Aorta (tissue), 5 donors: Measurements from ENCODE around the gene RBP2. TPM values are rescaled to one million over a fixed set of nuclear protein-coding genes. Genes with fewer than 3 reads are reported as not detected.

Source experiments
- ATAC-seq: fragments of 200-7000 bp; cut with Tn5 transposase; one replicate; pipeline ENCODE4 v1.9.1; 2022; ENCODE audit warnings: moderate library complexity; ENCODE audit not compliant: low FRiP score
- DNase-seq, 2 donors: peaks; one replicate each; pipeline ENCODE4 v3.0.0-alpha.2; 2020
- H3K27ac ChIP-seq, 2 donors: one replicate each; pipeline ENCODE4 v1.5.1; 2013; ENCODE audit warnings: low read length in 2 of 2, mild to moderate bottlenecking in 2 of 2, moderate library complexity in 2 of 2, control low read depth in 1 of 2, inconsistent platforms in 1 of 2, low read depth in 1 of 2
- H3K27me3 ChIP-seq, 2 donors: one replicate each; pipeline ENCODE4 v1.6.1; 2013; ENCODE audit warnings: control low read depth in 1 of 2, low read length in 1 of 2, mild to moderate bottlenecking in 1 of 2, moderate library complexity in 1 of 2; ENCODE audit not compliant: insufficient read depth in 2 of 2, control insufficient read depth in 1 of 2
- H3K36me3 ChIP-seq, 2 donors: one replicate each; pipeline ENCODE4 v1.6.1; 2013; ENCODE audit warnings: control low read depth in 1 of 2, low read length in 1 of 2, mild to moderate bottlenecking in 1 of 2; ENCODE audit not compliant: insufficient read depth in 2 of 2, control insufficient read depth in 1 of 2
- H3K4me1 ChIP-seq, 2 donors: one replicate each; pipeline ENCODE4 v1.6.1; 2013; ENCODE audit warnings: low read length in 2 of 2, control low read depth in 1 of 2, mild to moderate bottlenecking in 1 of 2, moderate library complexity in 1 of 2; ENCODE audit not compliant: insufficient read depth in 2 of 2, control insufficient read depth in 1 of 2
- H3K4me3 ChIP-seq, 2 donors: one replicate each; pipeline ENCODE4 v1.5.1; 2013; ENCODE audit warnings: low read length in 2 of 2, control low read depth in 1 of 2, mild to moderate bottlenecking in 1 of 2
- H3K9me3 ChIP-seq: one replicate; pipeline ENCODE4 v1.6.1; 2013; ENCODE audit warnings: mild to moderate bottlenecking, low read length; ENCODE audit not compliant: control insufficient read depth
- WGBS, 2 donors: extraction: QIAGEN DNeasy Blood & Tissue Kit; methylation state at CpG; one replicate each; pipeline ENCODE4 v1.1.7; 2013; 5-methylcytosine and 5-hydroxymethylcytosine counted together
- intact Hi-C, 2 donors: fragments of 100-400 bp; cut with DNase I; formaldehyde crosslinking; loops; one replicate each; pipeline versions ENCODE4 v1.14.2 to v1.15.0; 2022
- polyA plus RNA-seq, 2 donors: library from polyadenylated mRNA; stranded (reverse); fragments of 200-250 nt; gene quantifications; one replicate each; pipeline ENCODE4 v1.2.3, GENCODE V29; 2013
- total RNA-seq, 2 donors: library from RNA; stranded (reverse); fragmentation: NEBNext Ultra II Directional; extraction: Animal tissue kit (Norgen Biotek cat#: 25700); gene quantifications; one replicate each; pipeline ENCODE4 v1.2.1, GENCODE V29; 2021
- donor health status: healthy with polysubstance abuse.
- donor health status: Bipolar disorder and iron deficiency.
- donor health status: DM: no; HTN: no; CAD: no.
- donor health status: DM: no; HTN: no; CAD: no.
- donor health status: DM: yes; HTN: yes; CAD: no.

The RBP2 gene
- total and polyA plus RNA-seq, 4 donors = 0.18 to 1,154 TPM; not detected in 2

DNA sequence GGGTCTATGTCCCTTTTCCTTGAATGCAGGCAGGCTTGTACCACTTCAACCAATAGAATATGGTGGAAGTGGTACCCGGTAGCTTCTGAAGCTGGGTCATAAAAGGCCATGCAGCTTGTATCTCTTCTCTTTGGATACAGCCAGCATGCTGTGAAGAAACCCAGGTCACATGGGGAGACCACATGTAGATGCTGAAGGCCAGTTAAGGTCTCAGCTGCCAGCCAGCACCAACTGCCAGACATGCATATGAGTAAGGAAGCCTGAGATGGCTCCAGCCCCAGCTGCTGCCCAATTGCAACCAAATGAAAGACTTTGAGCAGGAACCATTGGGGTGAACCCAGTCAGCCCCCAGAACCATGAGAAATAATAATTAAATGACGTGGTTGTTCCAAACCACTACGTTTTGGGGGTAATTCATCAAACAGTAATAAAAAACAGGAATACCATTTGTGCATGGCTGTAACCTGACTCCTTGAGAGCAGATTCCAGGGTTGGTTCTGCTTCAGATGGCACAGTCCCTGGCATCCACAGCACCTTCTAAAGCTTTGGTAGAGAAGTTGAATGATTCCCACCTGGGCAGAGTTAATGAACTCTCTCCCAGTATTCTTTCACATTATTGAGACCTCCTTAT is 3.8 kb downstream of the RBP2 start:
- DNase-seq = no peak
- no peak overlapping the region for H3K27ac ChIP-seq
- no peaks in the 10 kb centered on the region for H3K4me1 ChIP-seq
- WGBS, 2 donors = 77% methylated on average over 3 of the region's 3 CpGs
- H3K9me3 ChIP-seq = no peaks in the 10 kb centered on the region
- no peak overlapping the region for H3K4me3 ChIP-seq
- intact Hi-C loops = no loop called here
- no peak for ATAC-seq
- H3K27me3 ChIP-seq = no peaks in the 10 kb centered on the region
- H3K36me3 ChIP-seq = no peaks in the 10 kb centered on the region

DNA sequence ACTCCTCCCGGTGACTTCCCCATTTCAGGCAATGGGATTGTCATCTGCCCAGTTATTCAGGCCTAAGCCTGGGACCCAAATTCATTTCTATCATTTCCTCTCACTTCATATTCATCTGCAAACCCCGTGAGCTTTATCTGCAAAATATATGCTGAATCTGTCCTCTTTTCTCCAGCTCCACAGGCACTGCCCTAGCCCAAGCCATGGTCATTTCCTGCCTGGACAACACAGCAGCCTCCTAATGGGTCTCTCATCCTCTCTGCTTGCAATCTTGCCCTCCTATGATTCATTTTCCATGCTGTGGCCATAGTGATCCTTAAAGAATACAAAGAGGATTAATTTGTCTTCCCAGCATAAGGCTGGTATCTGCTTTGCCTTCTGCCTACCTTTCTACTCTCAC is 6.1 kb downstream of the RBP2 start:
- H3K4me1 ChIP-seq = no peaks in the 10 kb centered on the region
- DNase-seq (no peak), ATAC-seq (no peak)
- H3K27ac ChIP-seq = no peak overlapping the region
- H3K36me3 ChIP-seq = no peaks in the 10 kb centered on the region
- intact Hi-C loops = no loop called here
- H3K4me3 ChIP-seq = no peak overlapping the region
- WGBS, 2 donors = 90% methylated on average over 2 of the region's 2 CpGs
- H3K9me3 ChIP-seq = no peaks in the 10 kb centered on the region
- no peaks in the 10 kb centered on the region for H3K27me3 ChIP-seq

DNA sequence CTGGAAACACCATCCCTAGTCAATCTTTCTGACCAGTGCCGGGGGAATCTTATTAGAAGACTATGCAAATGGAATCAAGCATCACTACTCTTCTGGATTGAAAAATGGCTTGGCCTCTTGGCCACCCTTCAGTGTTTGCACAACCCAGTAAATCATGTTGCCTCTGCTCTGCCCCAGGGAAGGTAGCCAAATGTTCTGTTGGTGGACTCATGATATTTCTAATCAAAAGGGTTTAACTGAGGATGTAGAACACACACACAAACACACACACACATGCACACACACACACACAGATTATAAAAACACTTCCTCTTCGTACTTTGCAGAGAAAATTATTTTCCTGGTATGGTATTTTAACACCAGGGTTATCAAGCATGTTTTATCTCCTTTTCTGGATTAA is 7.9 kb downstream of the RBP2 start:
- ATAC-seq = no peak
- no peaks in the 10 kb centered on the region for H3K4me1 ChIP-seq
- no peak overlapping the region for H3K27ac ChIP-seq
- H3K9me3 ChIP-seq = no peaks in the 10 kb centered on the region
- H3K27me3 ChIP-seq = no peaks in the 10 kb centered on the region
- DNase-seq = no peak
- no peak overlapping the region for H3K4me3 ChIP-seq
- 28 to 33% methylated on average over 2 of the region's 2 CpGs for WGBS, 2 donors
- H3K36me3 ChIP-seq = no peaks in the 10 kb centered on the region
- intact Hi-C loops = no loop called here

DNA sequence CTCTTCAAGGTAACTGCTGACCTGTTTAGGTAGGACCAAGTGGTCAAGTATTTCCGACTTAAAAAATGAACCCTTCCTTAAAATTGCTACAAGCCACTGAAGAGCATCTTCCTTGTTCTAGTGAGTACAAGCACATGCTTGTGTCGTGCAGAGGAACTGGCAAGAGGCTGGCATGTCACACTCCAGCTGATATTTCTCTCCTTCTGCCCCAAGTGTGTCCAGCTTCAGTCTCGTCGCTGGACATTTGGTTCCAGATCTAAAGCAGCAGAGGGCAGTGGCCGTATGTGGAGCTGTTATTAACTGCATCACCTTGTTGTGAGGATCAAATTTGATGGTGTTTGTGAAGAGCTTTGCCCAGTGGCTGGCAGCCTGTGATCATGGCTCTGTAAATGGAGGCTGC is 10.0 kb downstream of the RBP2 start:
- no peak overlapping the region for H3K4me3 ChIP-seq
- no peaks in the 10 kb centered on the region for H3K9me3 ChIP-seq
- no peaks in the 10 kb centered on the region for H3K4me1 ChIP-seq
- intact Hi-C loops = no loop called here
- DNase-seq = no peak
- H3K27ac ChIP-seq = no peak overlapping the region
- WGBS, 2 donors = 90 to 91% methylated on average over 5 of the region's 5 CpGs
- H3K27me3 ChIP-seq = no peaks in the 10 kb centered on the region
- no peak for ATAC-seq
- no peaks in the 10 kb centered on the region for H3K36me3 ChIP-seq

- no peak overlapping the region for H3K27ac ChIP-seq
- H3K4me1 ChIP-seq = no peaks in the 10 kb centered on the region
- ATAC-seq = no peak
- DNase-seq = no peak
- WGBS, 2 donors = 88 to 91% methylated on average over 7 of the region's 7 CpGs
- intact Hi-C loops = no loop called here
- no peaks in the 10 kb centered on the region for H3K27me3 ChIP-seq
- H3K4me3 ChIP-seq = no peak overlapping the region
- H3K36me3 ChIP-seq = no peaks in the 10 kb centered on the region
- H3K9me3 ChIP-seq = no peaks in the 10 kb centered on the region
Observed at GRCh38 chr3:139465636-139466035, 10.7 kb downstream of the RBP2 start.

GRCh38 chr3:139463466-139463865 is 12.8 kb downstream of the RBP2 start:
- Histone ChIP-seq H3K27ac (no peak overlapping the region), H3K36me3 (no peaks in the 10 kb centered on the region), H3K27me3 (no peaks in the 10 kb centered on the region), H3K4me3 (no peak overlapping the region), H3K4me1 (no peaks in the 10 kb centered on the region), H3K9me3 (no peaks in the 10 kb centered on the region)
- no peak for DNase-seq
- intact Hi-C loops = no loop called here
- 59 to 62% methylated on average over 3 of the region's 3 CpGs for WGBS, 2 donors
- ATAC-seq = no peak

DNA sequence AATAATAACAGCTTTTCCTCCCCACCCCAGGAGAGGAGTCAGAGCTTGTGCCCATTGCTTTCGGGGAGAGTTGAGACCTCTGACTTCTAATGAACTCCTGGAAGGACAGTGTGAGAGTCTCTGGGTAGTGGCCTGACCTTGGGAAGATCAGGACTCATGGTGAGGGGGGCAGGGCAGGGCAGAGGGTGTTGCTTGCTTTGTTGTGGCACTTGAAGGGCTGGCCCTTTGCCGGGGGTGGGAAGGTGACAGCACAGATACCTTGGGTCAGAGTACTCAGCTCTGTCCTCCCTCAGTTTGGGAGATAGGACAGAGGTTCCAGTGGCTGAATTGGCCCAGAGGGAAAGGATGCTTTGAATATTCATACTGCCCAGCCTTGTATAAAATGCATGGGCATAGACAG is 15.8 kb downstream of the RBP2 start:
- H3K4me1 ChIP-seq = no peaks in the 10 kb centered on the region
- H3K27ac ChIP-seq = no peak overlapping the region
- no peaks in the 10 kb centered on the region for H3K36me3 ChIP-seq
- no peaks in the 10 kb centered on the region for H3K27me3 ChIP-seq
- no peak overlapping the region for H3K4me3 ChIP-seq
- DNase-seq (no peak), ATAC-seq (no peak)
- WGBS, 2 donors = 71 to 78% methylated on average over 2 of the region's 2 CpGs
- intact Hi-C loops = no loop called here
- H3K9me3 ChIP-seq = no peaks in the 10 kb centered on the region

GRCh38 chr3:139460076-139460475 is 16.2 kb downstream of the RBP2 start:
- Histone ChIP-seq H3K9me3 (no peaks in the 10 kb centered on the region), H3K36me3 (no peaks in the 10 kb centered on the region), H3K27me3 (no peaks in the 10 kb centered on the region), H3K4me3 (no peak overlapping the region), H3K27ac (no peak overlapping the region), H3K4me1 (no peaks in the 10 kb centered on the region)
- DNase-seq (no peak), ATAC-seq (no peak)
- intact Hi-C loops = no loop called here

DNA sequence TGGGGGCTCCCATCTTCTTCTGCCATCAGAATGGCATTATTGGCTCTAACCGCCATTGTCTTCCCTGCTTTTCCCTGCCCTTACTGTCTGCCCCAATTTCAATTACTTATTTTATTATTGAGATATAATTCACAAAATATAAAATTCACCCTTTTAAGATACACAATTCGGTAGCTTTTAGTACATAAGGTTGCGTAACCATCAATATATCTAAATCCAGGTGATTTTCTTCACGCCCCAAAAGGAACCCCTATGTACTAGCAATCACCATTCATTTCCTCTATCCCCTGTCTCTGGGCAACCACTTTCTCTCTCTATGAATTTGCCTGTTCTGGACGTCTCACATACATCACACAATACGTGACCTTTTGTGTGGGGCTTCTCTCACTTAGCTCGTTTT is 18.0 kb downstream of the RBP2 start:
- WGBS, 2 donors = 85 to 97% methylated on average over 7 of the region's 7 CpGs
- ATAC-seq (no peak), DNase-seq (no peak)
- no peak overlapping the region for H3K4me3 ChIP-seq
- intact Hi-C loops = no loop called here
- no peaks in the 10 kb centered on the region for H3K9me3 ChIP-seq
- no peaks in the 10 kb centered on the region for H3K36me3 ChIP-seq
- H3K27me3 ChIP-seq = no peaks in the 10 kb centered on the region
- H3K27ac ChIP-seq = no peak overlapping the region
- no peaks in the 10 kb centered on the region for H3K4me1 ChIP-seq
